GM19023 (cell line): Measurements from ENCODE around the gene C17orf58.
"Not testable (repeated sequence)": the region's sequence is repeated elsewhere in the genome, so short reads cannot be mapped to it uniquely, and the experiment has no call there.

ENCODE experiments used
- ATAC-seq: cut with Tn5 transposase; IDR thresholded peaks from one replicate; pipeline ENCODE4 v1.9.1; 2021; ENCODE audit warnings: mild to moderate bottlenecking, moderate library complexity; ENCODE audit not compliant: unreplicated experiment

The C17orf58 gene

GRCh38 chr17:68006797-68007196, 10.5 kb upstream of the C17orf58 start:
- no peak for ATAC-seq

- ATAC-seq: no peak
Observed at GRCh38 chr17:68004201-68004600, 7.9 kb upstream of the C17orf58 start.

GRCh38 chr17:67999291-67999911, 3.1 kb upstream of the C17orf58 start:
- no peak for ATAC-seq

- ATAC-seq: no peak
Observed at GRCh38 chr17:67998466-67998865, 2.2 kb upstream of the C17orf58 start.

- no peak for ATAC-seq
Observed at GRCh38 chr17:67995570-67996263, 552 bp downstream of the C17orf58 start.

GRCh38 chr17:67994817-67995569, 1.3 kb downstream of the C17orf58 start:
- no peak for ATAC-seq

GRCh38 chr17:67993998-67994361, 2.3 kb downstream of the C17orf58 start:
- ATAC-seq: peak; percentile 2

GRCh38 chr17:67993153-67993997, 2.9 kb downstream of the C17orf58 start:
- ATAC-seq: peak; percentile 75

- no peak for ATAC-seq
Observed at GRCh38 chr17:67992548-67993152, 3.6 kb downstream of the C17orf58 start.

- ATAC-seq: no peak
Observed at GRCh38 chr17:67990909-67991308, 5.4 kb downstream of the C17orf58 start.

GRCh38 chr17:67983383-67983688, 12.9 kb downstream of the C17orf58 start:
- no peak for ATAC-seq

- ATAC-seq: no peak
Observed at GRCh38 chr17:67982686-67983382, 13.4 kb downstream of the C17orf58 start.

- no peak for ATAC-seq
Observed at GRCh38 chr17:67982034-67982640, 14.1 kb downstream of the C17orf58 start.

- ATAC-seq: not testable (repeated sequence)
Observed at GRCh38 chr17:67980883-67981282, 15.4 kb downstream of the C17orf58 start.

GRCh38 chr17:67980456-67980855, 15.8 kb downstream of the C17orf58 start:
- ATAC-seq: no peak

- not testable (repeated sequence) for ATAC-seq
Observed at GRCh38 chr17:67976306-67976705, 20.0 kb downstream of the C17orf58 start.

GRCh38 chr17:67974598-67975066, 21.6 kb downstream of the C17orf58 start:
- no peak for ATAC-seq

- ATAC-seq: no peak
Observed at GRCh38 chr17:67974185-67974584, 22.1 kb downstream of the C17orf58 start.

GRCh38 chr17:67970783-67971182, 25.5 kb downstream of the C17orf58 start:
- no peak for ATAC-seq

- not testable (repeated sequence) for ATAC-seq
Observed at GRCh38 chr17:67963145-67963572, 33.1 kb downstream of the C17orf58 start.
